Endothelial cell of umbilical vein (primary cell): ENCODE data around the gene NRXN3. TPM values are rescaled to one million over a fixed set of nuclear protein-coding genes. Genes with fewer than 3 reads are reported as not detected.

Experiments used
- BruUV-seq: library from RNA; stranded (reverse); fragments of 400-500 nt; replicated peaks from 2 replicates; lab custom pipeline; 2021; lab: Mats Ljungman, UMichigan
- CTCF ChIA-PET: fragments of 300-600, 350-600 bp; sonication (Branson Sonifier 250); formaldehyde crosslinking; loops from one replicate; lab custom pipeline; 2021; ENCODE audit warnings: antibody characterized with exemption, inconsistent platforms; lab: Charles Lee
- POLR2A ChIA-PET: fragments of 300-600, 350-600 bp; sonication (Branson Sonifier 250); formaldehyde crosslinking; loops from one replicate; lab custom pipeline; 2021; ENCODE audit warnings: antibody characterized with exemption, inconsistent platforms; lab: Charles Lee
- DNase-seq: peaks from one replicate; pipeline ENCODE4 v3.0.0-alpha.2; 2011; ENCODE audit warnings: low read depth, low spot score
- FAIRE-seq: peaks from 2 replicates; lab custom pipeline; 2011; peaks lifted over from hg19 to GRCh38; lab: Jason Lieb, UNC
- H2AFZ ChIP-seq: 2 replicates; pipeline ENCODE4 v1.6.0; 2012; ENCODE audit warnings: low read depth, low read length, control low read depth, inconsistent platforms
- H3K27ac ChIP-seq: 2 replicates; pipeline ENCODE4 v1.5.1; 2011; ENCODE audit warnings: low read depth, mild to moderate bottlenecking, control low read depth, low read length, moderate library complexity; ENCODE audit not compliant: insufficient read depth
- H3K27me3 ChIP-seq, 2 experiments: 2 replicates each; pipeline versions ENCODE4 v1.6.0 to v1.6.1; 2011; ENCODE audit warnings: low read length in 2 of 2, mixed read lengths in 1 of 2; ENCODE audit not compliant: control insufficient read depth in 2 of 2, insufficient read depth in 2 of 2
- H3K36me3 ChIP-seq, 2 experiments: 2 replicates in 1 of 2; 3 replicates in 1 of 2; pipeline ENCODE4 v1.5.1; 2011; ENCODE audit warnings: low read length in 2 of 2, mild to moderate bottlenecking in 1 of 2, moderate library complexity in 1 of 2; ENCODE audit not compliant: control insufficient read depth in 2 of 2, insufficient read depth in 2 of 2; ENCODE audit errors: extremely low read depth in 1 of 2
- H3K4me1 ChIP-seq: 3 replicates; pipeline ENCODE4 v1.5.1; 2011; ENCODE audit warnings: mild to moderate bottlenecking, low read length; ENCODE audit not compliant: control insufficient read depth, insufficient read depth; ENCODE audit errors: extremely low read depth
- H3K4me2 ChIP-seq: 2 replicates; pipeline ENCODE4 v1.6.1; 2011; ENCODE audit warnings: low read length, control low read depth, mixed read lengths; ENCODE audit not compliant: insufficient read depth
- H3K4me3 ChIP-seq, 3 experiments: fragments of 200-600 bp in 1 of 3; sonication (generic), shearing (Covaris generic) in 1 of 3; replicated peaks in 1 of 3; 2 replicates each; pipeline ENCODE4 v1.5.1; 2011 to 2016; ENCODE audit warnings: control low read depth in 3 of 3, low read length in 3 of 3, mild to moderate bottlenecking in 2 of 3, inconsistent platforms in 1 of 3, low read depth in 1 of 3, moderate library complexity in 1 of 3; ENCODE audit not compliant: insufficient read depth in 1 of 3
- H3K79me2 ChIP-seq: 2 replicates; pipeline ENCODE4 v1.6.0; 2012; ENCODE audit warnings: low read length, inconsistent platforms; ENCODE audit not compliant: control insufficient read depth, insufficient read depth
- H3K9ac ChIP-seq: replicated peaks from 2 replicates; pipeline ENCODE3; 2011; ENCODE audit warnings: low read length, control low read depth; ENCODE audit not compliant: insufficient read depth; ENCODE audit errors: extremely low read depth
- H3K9me1 ChIP-seq: replicated peaks from 3 replicates; pipeline ENCODE4 v1.6.0; 2011; ENCODE audit warnings: mild to moderate bottlenecking, low read length; ENCODE audit not compliant: control insufficient read depth, insufficient read depth; ENCODE audit errors: extremely low read depth
- H3K9me3 ChIP-seq: replicated peaks from 2 replicates; pipeline ENCODE4 v1.5.1; 2012; ENCODE audit warnings: low read length, inconsistent platforms; ENCODE audit not compliant: control insufficient read depth, insufficient read depth
- H4K20me1 ChIP-seq: replicated peaks from 2 replicates; pipeline ENCODE3; 2011; ENCODE audit warnings: mild to moderate bottlenecking, low read length; ENCODE audit not compliant: control insufficient read depth, insufficient read depth; ENCODE audit errors: extremely low read depth
- CTCF ChIP-seq, 2 donors: IDR thresholded peaks; 1 replicate in 1 of 2; 2 replicates in 1 of 2; pipeline ENCODE4 v1.5.1; 2011; ENCODE audit warnings: low read length in 2 of 2, mild to moderate bottlenecking in 2 of 2, moderate library complexity in 2 of 2, control low read depth in 1 of 2, inconsistent platforms in 1 of 2, low read depth in 1 of 2; ENCODE audit not compliant: insufficient read depth in 1 of 2; ENCODE audit errors: extremely low read depth in 1 of 2
- EZH2 ChIP-seq: IDR thresholded peaks from 2 replicates; pipeline ENCODE4 v1.6.1; 2012; ENCODE audit warnings: borderline replicate concordance, low read depth, mild to moderate bottlenecking, moderate library complexity, low read length, inconsistent platforms; ENCODE audit not compliant: severe bottlenecking
- FOS ChIP-seq: IDR thresholded peaks from 2 replicates; pipeline ENCODE4 v1.6.1; 2011; ENCODE audit warnings: mild to moderate bottlenecking, low read length, moderate library complexity, borderline replicate concordance; ENCODE audit not compliant: insufficient read depth
- GATA2 ChIP-seq: IDR thresholded peaks from 2 replicates; pipeline ENCODE4 v1.7.0; 2011; ENCODE audit warnings: low read depth, mild to moderate bottlenecking, moderate library complexity, mixed read lengths, low read length; ENCODE audit not compliant: insufficient read length, insufficient read depth
- JUN ChIP-seq: IDR thresholded peaks from 2 replicates; pipeline ENCODE4 v1.6.1; 2011; ENCODE audit warnings: borderline replicate concordance, low read depth; ENCODE audit not compliant: insufficient read length, insufficient read depth
- MAX ChIP-seq: IDR thresholded peaks from 2 replicates; pipeline ENCODE4 v1.6.1; 2011; ENCODE audit not compliant: insufficient read depth, insufficient read length
- MYC ChIP-seq: IDR thresholded peaks from one replicate; pipeline ENCODE4 v1.6.1; 2011; ENCODE audit warnings: mild to moderate bottlenecking, low read depth, low read length
- POLR2A ChIP-seq: IDR thresholded peaks from 2 replicates; pipeline ENCODE4 v1.6.1; 2012; ENCODE audit warnings: low read depth, mild to moderate bottlenecking, control low read depth, low read length
- POLR2AphosphoS5 ChIP-seq: IDR thresholded peaks from 2 replicates; pipeline ENCODE4 v1.6.1; 2012; ENCODE audit warnings: low read depth, mild to moderate bottlenecking, control low read depth, low read length, moderate library complexity; ENCODE audit not compliant: insufficient read depth
- dilution Hi-C: fragments of 300-500 bp; cut with MboI; formaldehyde crosslinking; loops from one replicate; pipeline ENCODE4 v1.15.0; 2019; ENCODE audit warnings: low sequenced_read_pairs; ENCODE audit not compliant: extremely low pct_ligation_motif_present
- intact Hi-C: fragments of 100-400 bp; cut with micrococcal nuclease; formaldehyde crosslinking; loops from one replicate; pipeline ENCODE4 v1.10.0; 2022
- polyA plus RNA-seq, 4 experiments: library from polyadenylated mRNA; depleted of rRNA in 3 of 4; stranded (reverse) in 3 of 4; unstranded in 1 of 4; fragments of >200 nt; gene quantifications; 2 replicates each; pipeline versions ENCODE4 v1.2.1 to v1.2.3, GENCODE V29; 2011 to 2012; ENCODE audit warnings: missing spikeins in 1 of 4
- total RNA-seq: library from RNA; stranded (reverse); gene quantifications from 2 replicates; pipeline ENCODE4 v1.2.3, GENCODE V29; 2021

The NRXN3 gene
- total and polyA plus RNA-seq, 2 donors (not counting 3 experiments of a cell fraction or from before 2014, with no cell fraction given) = 0.72 to 4.2 TPM

- Histone ChIP-seq H3K36me3 (no peaks in the 10 kb centered on the region), H3K9me1 (no peaks in the 10 kb centered on the region), H3K79me2 (no peaks in the 10 kb centered on the region), H3K9ac (no peak overlapping the region), H4K20me1 (no peaks in the 10 kb centered on the region), H3K27me3 (no peaks in the 10 kb centered on the region), H2AFZ (no peak overlapping the region), H3K9me3 (no peaks in the 10 kb centered on the region), H3K27ac (no peak overlapping the region), H3K4me2 (no peak overlapping the region), H3K4me1 (no peaks in the 10 kb centered on the region), H3K4me3 (no peak overlapping the region)
- dilution Hi-C loops = no loop called here
- intact Hi-C loops = no loop called here
- no TSS peak for BruUV-seq
- POLR2A ChIA-PET = no interaction called here
- CTCF ChIA-PET = no interaction called here
- FAIRE-seq (no peak), DNase-seq (no peak)
- TF ChIP-seq CTCF (IDR thresholded peaks at IDR 0.05; ENCODE audit: extremely low read depth in 1 of 2, insufficient read depth in 1 of 2, low read depth in 1 of 2, low read length in 2 of 2) (no peak), POLR2AphosphoS5 (no peak), POLR2A (no peak), EZH2 (no peak), MYC (no peak), GATA2 (no peak), FOS (no peak), JUN (no peak), MAX (no peak)
These were observed 1558.2 kb downstream of the NRXN3 start for GRCh38 chr14:79728331-79728730.
